ENCODE data around the gene TOP2A. TPM values are rescaled to one million over a fixed set of nuclear protein-coding genes. Genes with fewer than 3 reads are reported as not detected.

TOP2A gene
- total RNA-seq, 1 experiment from 2014 or later: 230 TPM

DNA sequence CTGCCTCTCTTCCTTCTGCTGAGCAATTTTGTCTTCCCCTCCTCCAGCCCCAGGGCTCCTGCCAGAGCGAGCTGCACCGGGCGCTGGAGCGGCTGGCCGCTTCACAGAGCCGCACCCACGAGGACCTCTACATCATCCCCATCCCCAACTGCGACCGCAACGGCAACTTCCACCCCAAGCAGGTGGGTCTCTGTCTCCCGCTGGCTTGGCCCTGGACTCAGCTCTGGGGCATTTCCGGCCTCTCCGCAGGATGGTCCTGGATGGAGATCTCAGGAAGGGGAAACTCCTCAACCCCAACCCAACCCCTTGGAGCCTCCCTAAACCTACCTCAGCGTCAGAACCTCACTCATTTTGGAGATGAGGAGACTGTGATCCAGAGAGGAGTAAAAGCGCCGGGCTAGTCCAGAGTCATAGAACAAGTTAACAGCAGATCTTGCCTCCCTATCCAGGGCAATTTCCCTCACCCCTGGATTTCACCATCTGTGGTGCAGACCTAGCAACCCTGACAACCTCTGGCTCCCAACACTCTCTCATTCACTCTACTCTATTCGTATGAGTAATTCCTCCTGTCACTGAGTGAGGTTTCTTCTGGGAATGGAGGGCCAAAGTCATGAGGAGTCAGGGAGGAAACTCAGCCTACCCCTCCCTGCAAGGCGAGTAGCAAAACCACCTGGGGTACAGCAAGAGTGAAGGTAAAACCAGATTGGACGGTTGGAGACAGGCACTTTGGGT is 36.4 kb upstream of the TOP2A start:
- Histone ChIP-seq H3K4me2 (ENCODE audit: insufficient read depth, insufficient read length, low read length) (no peak overlapping the region), H3K79me1 (ENCODE audit: insufficient read depth, low read depth, low read length, poor library complexity, severe bottlenecking) (no peaks in the 10 kb centered on the region), H4K8ac (replicated peaks; ENCODE audit: insufficient read length, low read depth, low read length) (no peak overlapping the region), H3K18ac (ENCODE audit: insufficient read length, low read depth, low read length) (no peak overlapping the region), H2BK15ac (ENCODE audit: low read depth, low read length) (no peak overlapping the region), H2AFZ (ENCODE audit: low read length) (no peak overlapping the region), H2BK12ac (ENCODE audit: insufficient read length, low read depth, low read length) (no peak overlapping the region), H3K27me3 (ENCODE audit: insufficient read depth, low read length) (no peaks in the 10 kb centered on the region), H2BK5ac (ENCODE audit: insufficient read length, low read length) (no peak overlapping the region), H3K9ac (ENCODE audit: extremely low read depth, insufficient read length, low read length) (no peak overlapping the region), H3K4ac (ENCODE audit: low read depth, low read length) (no peak overlapping the region), H4K5ac (ENCODE audit: insufficient read length, low read depth, low read length) (no peak overlapping the region), H2BK20ac (ENCODE audit: low read depth, low read length, poor library complexity, severe bottlenecking) (no peak overlapping the region), H3K4me1 (ENCODE audit: insufficient read depth, low read length) (0 out of 2 replicates have a peak, but pooled peaks cover 3% of the 10 kb centered on the region), H3K9me3 (ENCODE audit: control insufficient read depth, low read depth, low read length) (no peaks in the 10 kb centered on the region), H3K27ac (ENCODE audit: insufficient read length, low read depth, low read length) (no peak overlapping the region), H4K91ac (ENCODE audit: insufficient read length, low read depth, low read length) (no peak overlapping the region), H3K79me2 (ENCODE audit: insufficient read depth, low read length) (no peaks in the 10 kb centered on the region; the same call in 1 of the 2 replicates), H3K56ac (ENCODE audit: insufficient read length, low read depth, low read length) (no peak overlapping the region), H3K23me2 (ENCODE audit: insufficient read length, low read depth, low read length, poor library complexity, severe bottlenecking) (no peaks in the 10 kb centered on the region), H3K23ac (ENCODE audit: insufficient read length, low read depth, low read length) (no peak overlapping the region), H3K14ac (ENCODE audit: insufficient read depth, low read length) (no peak overlapping the region), H2BK120ac (ENCODE audit: low read depth, low read length, poor library complexity, severe bottlenecking) (no peak overlapping the region), H3T11ph (ENCODE audit: low read length) (no peak overlapping the region), H4K20me1 (ENCODE audit: control insufficient read depth, insufficient read depth, insufficient read length) (peaks cover 2% of the 10 kb centered on the region), H2AK5ac (ENCODE audit: insufficient read length, low read length) (no peak overlapping the region)
- Mint-ChIP-seq H3K36me3 (ENCODE audit: insufficient read depth in 1 of 3, low read depth in 3 of 3) (peaks cover 39 to 46% (median 42%) of the 10 kb centered on the region in 3 experiments; a peak in 6 of 7 replicates), H3K4me3 (no peak overlapping the region), H3K27me3 (ENCODE audit: low read depth) (no peaks in the 10 kb centered on the region), H3K4me1 (peaks cover 22 to 23% of the 10 kb centered on the region in 2 experiments), H3K27ac (peak overlapping the region in 2 of 3 experiments; percentile 40 to 52; a peak in 2 of 7 replicates), H3K9me3 (no peaks in the 10 kb centered on the region)
- WGBS (ENCODE audit: extremely low coverage, insufficient read length, low lambda C conversion rate): no CpG with 5 or more reads among the region's 19 CpGs
- no peak for DNase-seq
- TF ChIP-seq, protein P1, sequence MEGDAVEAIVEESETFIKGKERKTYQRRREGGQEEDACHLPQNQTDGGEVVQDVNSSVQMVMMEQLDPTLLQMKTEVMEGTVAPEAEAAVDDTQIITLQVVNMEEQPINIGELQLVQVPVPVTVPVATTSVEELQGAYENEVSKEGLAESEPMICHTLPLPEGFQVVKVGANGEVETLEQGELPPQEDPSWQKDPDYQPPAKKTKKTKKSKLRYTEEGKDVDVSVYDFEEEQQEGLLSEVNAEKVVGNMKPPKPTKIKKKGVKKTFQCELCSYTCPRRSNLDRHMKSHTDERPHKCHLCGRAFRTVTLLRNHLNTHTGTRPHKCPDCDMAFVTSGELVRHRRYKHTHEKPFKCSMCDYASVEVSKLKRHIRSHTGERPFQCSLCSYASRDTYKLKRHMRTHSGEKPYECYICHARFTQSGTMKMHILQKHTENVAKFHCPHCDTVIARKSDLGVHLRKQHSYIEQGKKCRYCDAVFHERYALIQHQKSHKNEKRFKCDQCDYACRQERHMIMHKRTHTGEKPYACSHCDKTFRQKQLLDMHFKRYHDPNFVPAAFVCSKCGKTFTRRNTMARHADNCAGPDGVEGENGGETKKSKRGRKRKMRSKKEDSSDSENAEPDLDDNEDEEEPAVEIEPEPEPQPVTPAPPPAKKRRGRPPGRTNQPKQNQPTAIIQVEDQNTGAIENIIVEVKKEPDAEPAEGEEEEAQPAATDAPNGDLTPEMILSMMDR (conservative IDR thresholded peaks at IDR 0.05): no peak
